Activated T-cell treated with anti-CD3 and anti-CD28 coated beads, Interleukin-2, amount 50 U/mL, for 72 hours (primary cell): ENCODE results near the gene COLEC12. TPM values are rescaled to one million over a fixed set of nuclear protein-coding genes. Genes with fewer than 3 reads are reported as not detected.
"Not testable (repeated sequence)": the region's sequence is repeated elsewhere in the genome, so short reads cannot be mapped to it uniquely, and the experiment has no call there.

Experiments used
- ATAC-seq, 2 donors: fragments of 150-1000 bp; cut with Tn5 transposase; replicated peaks in 1 of 2; 2 replicates each; pipeline ENCODE4 v1.10.0; 2021; ENCODE audit warnings: moderate library complexity in 2 of 2, mild to moderate bottlenecking in 1 of 2
- DNase-seq, 2 donors: peaks; one replicate each; pipeline ENCODE4 v3.0.0; 2021 to 2022; ENCODE audit warnings: mixed read lengths in 1 of 2
- H3K27ac Mint-ChIP-seq: one replicate; pipeline ENCODE4 v1.8.0; 2022; ENCODE audit warnings: mild to moderate bottlenecking, moderate library complexity, mixed read lengths
- H3K27me3 Mint-ChIP-seq: one replicate; pipeline ENCODE4 v1.8.0; 2022; ENCODE audit warnings: low read depth, mixed read lengths
- H3K36me3 Mint-ChIP-seq, 2 donors: one replicate each; pipeline ENCODE4 v1.8.0; 2022; ENCODE audit warnings: mixed read lengths in 2 of 2, mild to moderate bottlenecking in 1 of 2; ENCODE audit not compliant: insufficient read depth in 2 of 2
- H3K4me1 Mint-ChIP-seq: one replicate; pipeline ENCODE4 v1.8.0; 2022; ENCODE audit warnings: low read depth, mixed read lengths
- H3K4me3 Mint-ChIP-seq, 2 donors: one replicate each; pipeline ENCODE4 v1.8.0; 2022; ENCODE audit warnings: mild to moderate bottlenecking in 2 of 2, mixed read lengths in 2 of 2, moderate library complexity in 2 of 2
- H3K9me3 Mint-ChIP-seq, 2 donors: one replicate each; pipeline ENCODE4 v1.8.0; 2022; ENCODE audit warnings: mixed read lengths in 2 of 2
- total RNA-seq, 2 donors: library from RNA; stranded (reverse); gene quantifications; one replicate each; pipeline ENCODE4 v1.2.3, GENCODE V29; 2022

The COLEC12 gene
- total RNA-seq, 2 donors from 2014 or later: 0.05 TPM; not detected in 1

GRCh38 chr18:417495-417894 is 83.0 kb downstream of the COLEC12 start:
- H3K36me3 Mint-ChIP-seq: no peaks in the 10 kb centered on the region
- no peak overlapping the region for H3K27ac Mint-ChIP-seq
- ATAC-seq (no peak), DNase-seq (no peak)
- H3K4me1 Mint-ChIP-seq: peaks cover 6% of the 10 kb centered on the region
- H3K4me3 Mint-ChIP-seq: no peak overlapping the region
- H3K9me3 Mint-ChIP-seq: peaks cover 0 to 2% of the 10 kb centered on the region in 2 donors
- peaks cover 8% of the 10 kb centered on the region for H3K27me3 Mint-ChIP-seq

DNA sequence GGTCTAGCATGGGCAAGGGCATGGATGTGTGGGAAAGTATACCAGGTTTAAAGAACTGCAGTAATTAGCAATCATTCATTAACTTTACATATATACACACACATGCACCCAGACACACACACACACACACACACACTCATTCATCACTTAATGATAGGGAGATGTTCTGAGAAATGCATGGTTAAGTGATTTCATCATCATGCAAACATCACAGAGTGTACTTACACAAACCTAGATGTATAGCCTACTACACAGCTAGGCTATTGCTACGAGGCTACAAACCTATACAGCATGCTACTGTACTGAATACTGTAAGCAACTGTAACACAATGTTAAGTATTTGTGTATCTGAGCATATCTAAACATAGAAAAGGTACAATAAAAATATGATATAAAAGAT is 83.6 kb downstream of the COLEC12 start:
- Mint-ChIP-seq H3K9me3 (peaks cover 0 to 3% of the 10 kb centered on the region in 2 donors), H3K36me3 (no peaks in the 10 kb centered on the region), H3K27me3 (peaks cover 8% of the 10 kb centered on the region), H3K4me1 (peaks cover 6% of the 10 kb centered on the region), H3K4me3 (no peak overlapping the region), H3K27ac (no peak overlapping the region)
- no peak for ATAC-seq
- DNase-seq: no peak

DNA sequence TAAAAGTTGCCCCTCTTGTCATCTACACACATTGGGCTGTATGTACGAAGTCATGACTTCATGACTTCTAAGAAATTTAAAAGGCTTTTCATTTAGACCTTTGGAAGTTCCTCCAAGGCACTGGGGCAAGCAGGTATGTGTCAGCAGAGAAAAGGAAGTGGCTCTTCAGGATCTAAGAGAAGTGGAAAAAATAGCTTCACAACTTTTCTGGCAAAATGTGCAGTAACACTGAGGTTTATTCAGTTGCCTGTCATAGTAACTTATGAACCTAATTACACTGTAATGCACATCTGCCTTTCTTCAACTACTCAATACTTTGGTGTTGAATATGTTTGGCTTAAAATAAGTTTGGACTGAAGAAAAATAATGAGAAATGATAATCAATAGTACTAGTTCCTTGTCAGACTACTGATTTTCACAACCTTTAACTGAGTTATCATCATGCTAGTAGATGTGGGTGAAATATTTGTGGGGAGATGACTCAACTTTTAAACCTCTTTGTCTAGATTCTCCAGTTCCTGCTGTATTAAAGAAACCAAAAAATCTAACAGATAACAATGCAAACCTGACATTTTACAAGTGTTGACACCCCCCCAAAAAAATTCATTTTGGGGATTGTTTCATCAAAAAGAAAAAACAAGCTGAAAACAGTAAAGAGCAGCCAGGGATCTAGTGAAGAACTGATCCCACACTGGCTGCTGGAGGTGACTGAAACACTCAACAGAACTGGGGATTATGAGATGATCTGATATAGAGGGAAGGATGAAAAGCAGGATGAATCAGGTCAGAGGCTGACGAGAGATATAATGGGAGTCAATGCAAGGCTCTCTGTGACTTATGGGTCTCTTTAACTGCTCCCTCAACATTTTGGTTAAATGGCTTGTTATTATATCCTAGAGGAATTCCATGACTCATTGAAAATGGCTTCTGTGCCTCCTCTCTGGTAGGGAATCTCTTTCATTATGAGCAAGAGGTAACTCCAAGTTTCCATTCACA is 84.6 kb downstream of the COLEC12 start:
- H3K36me3 Mint-ChIP-seq: no peaks in the 10 kb centered on the region
- DNase-seq (no peak), ATAC-seq (no peak)
- peaks cover 6% of the 10 kb centered on the region for H3K4me1 Mint-ChIP-seq
- H3K27me3 Mint-ChIP-seq: peaks cover 2% of the 10 kb centered on the region
- peaks cover 2 to 7% of the 10 kb centered on the region in 2 donors for H3K9me3 Mint-ChIP-seq
- no peak overlapping the region for H3K27ac Mint-ChIP-seq
- no peak overlapping the region for H3K4me3 Mint-ChIP-seq

GRCh38 chr18:415047-415446 is 85.5 kb downstream of the COLEC12 start:
- no peaks in the 10 kb centered on the region for H3K36me3 Mint-ChIP-seq
- peaks cover 6% of the 10 kb centered on the region for H3K4me1 Mint-ChIP-seq
- H3K4me3 Mint-ChIP-seq: no peak overlapping the region
- DNase-seq: no peak
- no peaks in the 10 kb centered on the region for H3K27me3 Mint-ChIP-seq
- H3K9me3 Mint-ChIP-seq: peaks cover 2 to 7% of the 10 kb centered on the region in 2 donors
- ATAC-seq: no peak
- H3K27ac Mint-ChIP-seq: no peak overlapping the region

DNA sequence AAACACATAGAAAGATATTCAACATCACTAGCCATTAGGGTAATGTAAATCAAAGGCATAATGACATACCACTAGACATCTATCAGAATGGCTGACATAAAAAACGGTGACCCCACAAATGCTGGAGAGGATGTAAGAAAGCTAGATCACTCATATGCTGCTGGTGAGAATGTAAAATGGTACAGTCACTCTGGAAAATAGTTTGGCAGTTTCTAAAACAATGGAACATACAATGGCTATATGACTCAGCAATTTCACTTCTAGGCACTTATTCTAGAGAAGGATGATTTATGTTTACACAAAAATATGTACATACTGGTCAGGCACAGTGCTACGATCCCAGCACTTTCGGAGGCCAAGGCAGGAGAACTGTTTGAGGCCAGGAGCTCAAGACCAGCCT is 87.3 kb downstream of the COLEC12 start:
- H3K27me3 Mint-ChIP-seq: no peaks in the 10 kb centered on the region
- H3K9me3 Mint-ChIP-seq: peaks cover 2 to 7% of the 10 kb centered on the region in 2 donors
- ATAC-seq (no peak), DNase-seq (no peak)
- no peak overlapping the region for H3K27ac Mint-ChIP-seq
- peaks cover 6% of the 10 kb centered on the region for H3K4me1 Mint-ChIP-seq
- no peaks in the 10 kb centered on the region for H3K36me3 Mint-ChIP-seq
- H3K4me3 Mint-ChIP-seq: no peak overlapping the region

DNA sequence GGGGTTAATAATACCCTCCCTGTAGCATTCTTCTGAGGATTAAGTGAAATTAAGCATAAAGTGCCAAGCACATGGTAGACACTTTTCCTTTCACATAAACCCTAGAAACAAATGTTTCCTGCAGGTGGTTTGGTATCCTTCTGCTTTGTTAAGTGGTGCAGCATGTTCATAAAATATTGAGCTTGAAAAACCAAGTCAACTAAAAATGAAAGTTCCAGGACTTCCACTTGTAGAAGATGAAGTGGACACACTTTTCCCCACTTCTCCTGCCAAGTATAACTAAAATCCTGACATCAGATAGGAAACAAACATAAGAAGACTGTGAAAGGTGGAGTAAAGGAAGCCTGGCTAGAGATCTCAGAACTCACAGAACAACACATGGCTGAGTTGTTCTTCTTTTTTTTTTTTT is 90.5 kb downstream of the COLEC12 start:
- peaks cover 2 to 9% of the 10 kb centered on the region in 2 donors for H3K9me3 Mint-ChIP-seq
- no peaks in the 10 kb centered on the region for H3K4me1 Mint-ChIP-seq
- no peak for ATAC-seq

GRCh38 chr18:408367-408766 is 92.1 kb downstream of the COLEC12 start:
- peaks cover 2 to 9% of the 10 kb centered on the region in 2 donors for H3K9me3 Mint-ChIP-seq
- no peak overlapping the region for H3K27ac Mint-ChIP-seq
- no peaks in the 10 kb centered on the region for H3K27me3 Mint-ChIP-seq
- no peak for ATAC-seq
- no peaks in the 10 kb centered on the region for H3K4me1 Mint-ChIP-seq
- peaks cover 0 to 4% of the 10 kb centered on the region in 2 donors for H3K36me3 Mint-ChIP-seq
- DNase-seq: no peak
- no peak overlapping the region for H3K4me3 Mint-ChIP-seq

More for the DNA sequence above, 90.5 kb downstream of the COLEC12 start:
- Mint-ChIP-seq H3K27me3 (no peaks in the 10 kb centered on the region), H3K27ac (no peak overlapping the region), H3K36me3 (peaks cover 0 to 3% of the 10 kb centered on the region in 2 donors), H3K4me3 (no peak overlapping the region)
- no peak for DNase-seq

DNA sequence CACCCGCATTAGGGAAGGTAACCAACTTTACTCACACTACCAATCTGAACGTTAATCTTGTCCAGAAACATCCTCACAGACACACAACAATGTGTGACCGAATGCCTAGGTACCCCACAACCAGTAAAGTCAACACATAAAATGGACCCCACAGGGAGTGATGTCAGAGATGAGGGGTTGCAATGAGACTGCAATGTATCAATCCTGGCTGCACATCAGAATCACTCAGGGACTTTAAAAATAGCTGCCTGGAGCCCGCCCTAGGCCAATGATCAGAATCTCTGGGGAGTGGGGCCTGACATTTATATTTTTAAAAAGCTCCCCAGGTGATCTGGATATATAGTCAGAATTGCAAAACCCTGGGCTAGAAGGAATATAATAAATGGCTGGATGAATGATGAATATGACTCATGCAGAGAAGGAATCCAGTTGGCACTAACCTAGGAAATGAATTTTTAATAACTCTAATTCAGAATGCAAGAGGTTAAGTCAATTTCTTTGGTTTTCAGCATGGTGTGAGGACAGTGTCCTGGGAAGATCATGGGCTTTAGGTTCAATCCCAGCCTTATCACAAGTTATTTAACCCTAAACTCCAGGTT is 92.8 kb downstream of the COLEC12 start:
- peaks cover 2 to 7% of the 10 kb centered on the region in 2 donors for H3K9me3 Mint-ChIP-seq
- H3K4me3 Mint-ChIP-seq: no peak overlapping the region
- H3K36me3 Mint-ChIP-seq: peaks cover 0 to 4% of the 10 kb centered on the region in 2 donors
- H3K27me3 Mint-ChIP-seq: no peaks in the 10 kb centered on the region
- no peak for ATAC-seq
- no peak overlapping the region for H3K27ac Mint-ChIP-seq
- H3K4me1 Mint-ChIP-seq: no peaks in the 10 kb centered on the region
- no peak for DNase-seq

DNA sequence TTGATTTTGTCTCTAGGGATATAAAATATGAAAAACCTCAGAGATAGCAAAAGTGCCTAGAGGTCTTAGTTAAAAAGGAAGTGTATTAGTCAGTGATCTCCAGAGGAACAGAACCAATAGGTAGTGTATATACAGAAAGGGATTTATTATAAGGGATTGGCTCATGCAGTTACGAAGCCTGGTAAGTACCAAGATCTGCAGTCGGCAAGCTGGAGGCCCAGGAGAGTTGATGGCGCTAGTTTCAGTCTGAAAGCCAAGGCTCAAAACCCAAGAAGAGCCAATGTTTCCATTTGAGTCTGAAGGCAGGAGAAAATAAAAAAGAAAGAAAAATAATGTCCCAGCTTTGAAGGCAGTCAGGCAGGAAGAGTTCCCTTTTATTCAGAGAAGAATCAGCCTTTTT is 93.3 kb downstream of the COLEC12 start:
- Mint-ChIP-seq H3K4me1 (no peaks in the 10 kb centered on the region), H3K27ac (no peak overlapping the region), H3K36me3 (peaks cover 0 to 4% of the 10 kb centered on the region in 2 donors), H3K9me3 (peaks cover 2 to 7% of the 10 kb centered on the region in 2 donors), H3K27me3 (no peaks in the 10 kb centered on the region), H3K4me3 (no peak overlapping the region)
- DNase-seq (no peak), ATAC-seq (no peak)

DNA sequence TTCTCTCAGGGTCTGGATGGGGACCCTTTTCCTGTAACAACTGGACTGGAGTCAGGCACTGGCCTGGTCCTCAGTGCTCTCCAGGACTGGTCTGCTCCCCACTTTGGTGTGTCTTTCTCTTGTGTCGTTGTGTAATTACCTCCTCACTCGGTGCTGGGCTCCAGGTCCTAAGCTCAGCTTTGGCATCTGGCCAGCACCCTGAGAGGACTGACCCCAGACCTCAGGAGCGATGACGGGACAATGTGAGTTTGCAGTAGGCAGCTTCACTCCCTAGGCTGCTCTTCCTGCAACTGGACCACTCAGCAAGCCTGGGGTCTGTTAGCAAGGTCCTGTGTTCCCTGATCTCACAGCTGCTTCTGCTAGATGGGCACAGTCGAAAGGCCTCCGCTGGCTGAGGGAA is 93.8 kb downstream of the COLEC12 start:
- H3K4me3 Mint-ChIP-seq: no peak overlapping the region
- no peak for ATAC-seq

DNA sequence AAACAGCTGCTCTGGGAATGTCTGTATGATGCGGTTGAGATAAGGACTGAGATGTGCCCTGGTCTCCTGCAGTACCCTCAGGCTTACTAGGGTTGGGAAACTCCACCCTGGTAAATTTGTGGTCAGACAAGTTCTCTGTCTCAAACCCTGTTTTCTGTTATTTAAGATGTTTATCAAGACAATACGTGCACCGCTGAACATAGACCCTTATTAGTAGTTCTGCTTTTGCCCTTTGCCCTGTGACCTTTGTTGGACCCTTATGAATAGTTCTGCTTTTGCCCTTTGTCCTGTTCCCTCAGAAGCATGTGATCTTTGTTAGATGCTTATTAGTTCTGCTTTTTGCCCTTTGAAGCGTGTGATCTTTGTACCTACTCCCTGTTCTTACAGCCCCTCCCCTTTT is 95.5 kb downstream of the COLEC12 start:
- H3K27ac Mint-ChIP-seq, H3K9me3 Mint-ChIP-seq, H3K4me3 Mint-ChIP-seq, ATAC-seq, H3K36me3 Mint-ChIP-seq, DNase-seq, H3K27me3 Mint-ChIP-seq, H3K4me1 Mint-ChIP-seq: not testable (repeated sequence)

More for the DNA sequence above, 93.8 kb downstream of the COLEC12 start:
- DNase-seq: no peak
- peaks cover 0 to 4% of the 10 kb centered on the region in 2 donors for H3K36me3 Mint-ChIP-seq
- no peaks in the 10 kb centered on the region for H3K4me1 Mint-ChIP-seq
- H3K27me3 Mint-ChIP-seq: no peaks in the 10 kb centered on the region
- H3K27ac Mint-ChIP-seq: no peak overlapping the region
- H3K9me3 Mint-ChIP-seq: peaks cover 1 to 4% of the 10 kb centered on the region in 2 donors

GRCh38 chr18:404061-404636 is 96.4 kb downstream of the COLEC12 start:
- H3K36me3 Mint-ChIP-seq: peaks cover 0 to 4% of the 10 kb centered on the region in 2 donors
- no peaks in the 10 kb centered on the region for H3K27me3 Mint-ChIP-seq
- DNase-seq: no peak
- no peak for ATAC-seq
- H3K4me3 Mint-ChIP-seq: no peak overlapping the region
- peaks cover 0 to 2% of the 10 kb centered on the region in 2 donors for H3K9me3 Mint-ChIP-seq
- no peak overlapping the region for H3K27ac Mint-ChIP-seq
- H3K4me1 Mint-ChIP-seq: no peaks in the 10 kb centered on the region

GRCh38 chr18:402129-402528 is 98.4 kb downstream of the COLEC12 start:
- H3K4me3 Mint-ChIP-seq: no peak overlapping the region
- H3K9me3 Mint-ChIP-seq: peaks cover 0 to 2% of the 10 kb centered on the region in 2 donors
- H3K27me3 Mint-ChIP-seq: peaks cover 11% of the 10 kb centered on the region
- H3K36me3 Mint-ChIP-seq: peaks cover 0 to 4% of the 10 kb centered on the region in 2 donors
- no peak overlapping the region for H3K27ac Mint-ChIP-seq
- DNase-seq: no peak
- no peak for ATAC-seq
- no peaks in the 10 kb centered on the region for H3K4me1 Mint-ChIP-seq
